OCI-LY3 (cell line): ENCODE data around the gene DIP2C.

ENCODE experiments used
- EZH2phosphoT487 ChIP-seq: fragments of 200-600 bp; shearing (Covaris generic); IDR thresholded peaks from 2 replicates; pipeline ENCODE4 v1.6.1; 2018; ENCODE audit warnings: antibody characterized with exemption, mixed run types, low read depth
- TF ChIP-seq, protein P1 (sequence below): fragments of 200-600, 300-600 bp; sonication (generic); IDR thresholded peaks from 2 replicates; pipeline ENCODE4 v1.5.1; 2014; ENCODE audit warnings: antibody characterized with exemption, low read length, low read depth

DNA sequence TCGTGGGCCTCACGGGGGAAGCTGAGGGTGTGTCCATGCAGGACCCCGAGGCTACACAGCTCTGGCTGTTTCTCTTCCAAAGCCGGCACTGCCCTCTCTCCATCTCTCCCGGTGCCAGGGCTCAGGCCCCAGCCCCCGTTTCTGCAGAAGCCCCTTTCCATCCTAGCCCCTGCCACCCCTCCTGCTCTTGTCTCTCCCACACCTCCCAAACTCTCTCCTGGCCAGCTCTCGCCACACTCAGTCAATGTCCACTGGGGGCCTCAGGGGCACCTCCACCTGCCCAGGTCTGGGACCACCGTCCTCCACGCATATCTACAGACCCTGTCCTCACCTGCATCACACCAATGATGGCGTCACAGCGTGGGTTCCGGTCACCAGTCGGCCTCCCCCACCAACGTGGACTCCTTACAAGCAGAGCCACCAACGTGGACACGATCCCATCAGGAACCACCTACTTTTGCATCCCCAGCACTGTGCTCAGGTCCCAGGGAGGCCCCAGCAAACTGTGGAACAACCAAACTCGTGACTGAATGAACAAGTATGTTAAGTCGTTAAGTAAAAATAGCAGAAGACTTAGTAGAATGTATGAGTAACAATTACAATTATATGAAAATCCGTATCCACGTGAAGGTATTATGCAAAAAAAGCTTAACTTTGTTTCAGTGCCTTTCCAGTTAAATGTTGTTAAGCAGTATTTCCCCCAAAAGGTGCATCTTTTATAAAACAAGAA is 38.4 kb downstream of the DIP2C start:
- TF ChIP-seq, protein P1, sequence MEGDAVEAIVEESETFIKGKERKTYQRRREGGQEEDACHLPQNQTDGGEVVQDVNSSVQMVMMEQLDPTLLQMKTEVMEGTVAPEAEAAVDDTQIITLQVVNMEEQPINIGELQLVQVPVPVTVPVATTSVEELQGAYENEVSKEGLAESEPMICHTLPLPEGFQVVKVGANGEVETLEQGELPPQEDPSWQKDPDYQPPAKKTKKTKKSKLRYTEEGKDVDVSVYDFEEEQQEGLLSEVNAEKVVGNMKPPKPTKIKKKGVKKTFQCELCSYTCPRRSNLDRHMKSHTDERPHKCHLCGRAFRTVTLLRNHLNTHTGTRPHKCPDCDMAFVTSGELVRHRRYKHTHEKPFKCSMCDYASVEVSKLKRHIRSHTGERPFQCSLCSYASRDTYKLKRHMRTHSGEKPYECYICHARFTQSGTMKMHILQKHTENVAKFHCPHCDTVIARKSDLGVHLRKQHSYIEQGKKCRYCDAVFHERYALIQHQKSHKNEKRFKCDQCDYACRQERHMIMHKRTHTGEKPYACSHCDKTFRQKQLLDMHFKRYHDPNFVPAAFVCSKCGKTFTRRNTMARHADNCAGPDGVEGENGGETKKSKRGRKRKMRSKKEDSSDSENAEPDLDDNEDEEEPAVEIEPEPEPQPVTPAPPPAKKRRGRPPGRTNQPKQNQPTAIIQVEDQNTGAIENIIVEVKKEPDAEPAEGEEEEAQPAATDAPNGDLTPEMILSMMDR = no peak
- no peak for TF ChIP-seq EZH2phosphoT487
